T-helper 1 cell treated with Interleukin-12 subunit alpha and Interleukin-12 subunit beta and Interleukin-4 antibody, amounts not matched to agents 30 ng/mL and 1 ng/mL, for 36 hours (primary cell): ENCODE results near the gene GFPT1. TPM values are rescaled to one million over a fixed set of nuclear protein-coding genes. Genes with fewer than 3 reads are reported as not detected.

Experiments used
- intact Hi-C: fragments of 100-400 bp; cut with micrococcal nuclease; formaldehyde crosslinking; loops from one replicate; pipeline ENCODE4 v1.15.1; 2024
- total RNA-seq: library from RNA; stranded (reverse); gene quantifications from 2 replicates; pipeline ENCODE4 v1.2.3, GENCODE V29; 2022

The GFPT1 gene
- total RNA-seq, 1 donor from 2014 or later: 38.9 TPM

GRCh38 chr2:69335311-69335710, 51.7 kb downstream of the GFPT1 start:
- intact Hi-C loops: no loop called here

GRCh38 chr2:69333352-69333751, 53.7 kb downstream of the GFPT1 start:
- intact Hi-C loops: no loop called here

GRCh38 chr2:69330781-69331180, 56.2 kb downstream of the GFPT1 start:
- intact Hi-C loops: no loop called here

GRCh38 chr2:69322631-69323030, 64.4 kb downstream of the GFPT1 start:
- intact Hi-C loops: no loop called here

GRCh38 chr2:69316550-69316949, 70.5 kb downstream of the GFPT1 start:
- intact Hi-C loops: no loop called here

GRCh38 chr2:69315160-69315761, 71.8 kb downstream of the GFPT1 start:
- intact Hi-C loops: no loop called here

GRCh38 chr2:69311024-69311416, 76.0 kb downstream of the GFPT1 start:
- intact Hi-C loops: no loop called here

GRCh38 chr2:69310111-69311023, 76.7 kb downstream of the GFPT1 start:
- intact Hi-C loops: no loop called here

- intact Hi-C loops: loop anchor here (5.0 kb wide), 1 partner anchor 297 kb away; the partner anchor contains the start of gene ANTXR1
Observed at GRCh38 chr2:69309351-69310110, 77.5 kb downstream of the GFPT1 start.

- intact Hi-C loops: loop anchor here (5.0 kb wide), 1 partner anchor 296 kb away; the partner anchor contains the start of gene ANTXR1
Observed at GRCh38 chr2:69308338-69308737, 78.7 kb downstream of the GFPT1 start.

GRCh38 chr2:69307579-69308064, 79.4 kb downstream of the GFPT1 start:
- intact Hi-C loops: loop anchor here (1.0 to 5.0 kb wide), 3 partner anchors 281 to 364 kb away; partner anchors contain the start of gene ANTXR1

GRCh38 chr2:69306822-69307578, 80.0 kb downstream of the GFPT1 start:
- intact Hi-C loops: loop anchor here (1.0 to 5.0 kb wide), 3 partner anchors 281 to 364 kb away; partner anchors contain the start of gene ANTXR1

- intact Hi-C loops: loop anchor here (5.0 kb wide), 1 partner anchor 294 kb away; the partner anchor contains the start of gene ANTXR1
Observed at GRCh38 chr2:69306393-69306821, 80.6 kb downstream of the GFPT1 start.

- intact Hi-C loops: loop anchor here (5.0 kb wide), 1 partner anchor 294 kb away; the partner anchor contains the start of gene ANTXR1
Observed at GRCh38 chr2:69305712-69306392, 81.2 kb downstream of the GFPT1 start.

- intact Hi-C loops: loop anchor here (5.0 kb wide), 1 partner anchor 293 kb away; the partner anchor contains the start of gene ANTXR1
Observed at GRCh38 chr2:69305166-69305565, 81.9 kb downstream of the GFPT1 start.

GRCh38 chr2:69304656-69305055, 82.4 kb downstream of the GFPT1 start:
- intact Hi-C loops: loop anchor here (5.0 kb wide), 1 partner anchor 292 kb away; the partner anchor contains the start of gene ANTXR1

GRCh38 chr2:69300650-69301049, 86.4 kb downstream of the GFPT1 start:
- intact Hi-C loops: no loop called here

- intact Hi-C loops: no loop called here
Observed at GRCh38 chr2:69299772-69300516, 87.1 kb downstream of the GFPT1 start.

GRCh38 chr2:69298862-69299261, 88.2 kb downstream of the GFPT1 start:
- intact Hi-C loops: no loop called here
